ENCODE measurements around the gene GRAP.

- TF ChIP-seq POLR2AphosphoS5 (IDR thresholded peaks at IDR 0.05; ENCODE audit: borderline replicate concordance, low read depth, low read length) (no peak), EZH2 (IDR thresholded peaks at IDR 0.05) (no peak)
These were observed 35.8 kb downstream of the GRAP start for GRCh38 chr17:19010729-19011505.

Data from SK-N-MC (cell line).